SK-N-MC (cell line): Measurements from ENCODE around the gene KLF7.

Experiments
- EZH2 ChIP-seq: fragments of 200-600 bp; sonication (generic); IDR thresholded peaks from one replicate; pipeline ENCODE4 v1.6.1; 2017; ENCODE audit warnings: antibody characterized with exemption
- POLR2AphosphoS5 ChIP-seq: IDR thresholded peaks from 2 replicates; pipeline ENCODE4 v1.6.1; 2012; ENCODE audit warnings: mild to moderate bottlenecking, low read depth, low read length, borderline replicate concordance

DNA sequence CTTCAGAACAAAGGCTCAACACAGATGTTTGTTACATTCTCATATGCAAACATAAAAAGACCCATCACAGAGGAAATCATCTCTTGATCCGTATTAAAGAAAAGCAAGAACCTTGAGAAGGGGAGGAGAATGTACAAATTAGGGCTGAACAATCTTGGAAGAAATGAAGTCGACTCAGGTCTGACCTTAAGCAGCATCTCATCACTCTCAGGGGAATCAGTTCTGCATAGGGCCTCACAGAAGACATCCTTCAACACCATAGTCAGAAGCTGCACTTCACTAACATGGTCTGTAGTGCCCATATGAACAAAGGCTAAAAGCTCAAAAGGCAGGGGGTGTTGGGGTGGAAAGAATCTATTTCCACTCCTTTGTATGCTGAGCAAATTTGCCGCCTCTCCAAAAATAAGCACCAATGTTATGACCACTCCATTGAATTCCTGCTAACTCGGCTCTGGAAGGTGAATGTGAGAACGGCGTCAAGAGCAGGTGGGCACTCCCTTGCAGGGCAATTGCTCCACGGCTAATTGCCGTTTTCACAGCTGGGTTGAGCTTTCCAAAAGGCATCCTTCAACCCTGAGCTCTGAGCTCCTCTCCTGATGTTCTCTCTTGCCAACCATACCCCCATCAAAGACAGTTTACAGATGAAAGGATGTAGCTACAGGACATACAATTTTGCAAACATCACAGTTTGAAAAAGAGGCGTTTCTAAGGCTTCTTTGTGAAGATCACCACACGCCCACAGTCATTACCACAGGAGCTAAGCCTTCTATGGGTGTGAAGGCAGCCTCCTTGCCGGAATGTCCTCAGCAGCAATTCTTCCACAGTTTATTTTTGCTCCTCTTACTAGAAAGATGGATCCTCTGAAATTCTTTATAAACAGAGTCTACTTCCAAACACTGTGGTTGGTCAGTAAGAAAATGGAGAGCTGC, 10.0 kb downstream of the KLF7 start:
- TF ChIP-seq POLR2AphosphoS5, result no peak
- TF ChIP-seq EZH2, result no peak
